ENCODE measurements around the gene IGSF9. TPM values are rescaled to one million over a fixed set of nuclear protein-coding genes. Genes with fewer than 3 reads are reported as not detected.

Gene IGSF9
- total and polyA plus RNA-seq, 2 of the 13 experiments (the other 11 are each of a cell fraction or from before 2014, with no cell fraction given) = 0.03 TPM; not detected in 1

GRCh38 chr1:159970932-159971342 is 25.5 kb upstream of the IGSF9 start (continued):
- TF ChIP-seq ZBTB43 (CRISPR knock-in tag; conservative IDR thresholded peaks at IDR 0.05) (peak; percentile 76; the same call in 1 of the 2 replicates), ZNF414 (CRISPR knock-in tag; IDR thresholded peaks at IDR 0.05) (no peak), ZNF3 (CRISPR knock-in tag; IDR thresholded peaks at IDR 0.05) (no peak; the same call in 1 of the 2 replicates), TFDP2 (CRISPR knock-in tag; IDR thresholded peaks at IDR 0.05) (peak; percentile 74), NCOA2 (CRISPR knock-in tag; IDR thresholded peaks at IDR 0.05) (peak; percentile 86), RELA (CRISPR knock-in tag; IDR thresholded peaks at IDR 0.05) (no peak), ARID4A (CRISPR knock-in tag; IDR thresholded peaks at IDR 0.05; ENCODE audit: borderline replicate concordance) (peak; percentile 39; the same call in 1 of the 2 replicates), PREB (CRISPR knock-in tag; IDR thresholded peaks at IDR 0.05) (no peak), ZFY (CRISPR knock-in tag; IDR thresholded peaks at IDR 0.05) (peak; percentile 44; the same call in 1 of the 2 replicates), SSRP1 (CRISPR knock-in tag; IDR thresholded peaks at IDR 0.05) (no peak), SOX6 (IDR thresholded peaks at IDR 0.05) (no peak), SOX6 (CRISPR knock-in tag; IDR thresholded peaks at IDR 0.05) (peak; percentile 94), ZNF782 (CRISPR knock-in tag; IDR thresholded peaks at IDR 0.05; ENCODE audit: borderline replicate concordance) (no peak), RAD21 (CRISPR knock-in tag; IDR thresholded peaks at IDR 0.05) (no peak), ELK4 (CRISPR knock-in tag; IDR thresholded peaks at IDR 0.05; ENCODE audit: borderline replicate concordance) (no peak), NFKB2 (CRISPR knock-in tag; IDR thresholded peaks at IDR 0.05; ENCODE audit: borderline replicate concordance) (no peak), ELF3 (CRISPR knock-in tag; IDR thresholded peaks at IDR 0.05) (peak; percentile 88), SP2 (CRISPR knock-in tag; IDR thresholded peaks at IDR 0.05) (no peak), ZNF691 (CRISPR knock-in tag; IDR thresholded peaks at IDR 0.05; ENCODE audit: borderline replicate concordance, low read depth) (no peak)
